ENCODE measurements around the gene DYNLT3.

DNA sequence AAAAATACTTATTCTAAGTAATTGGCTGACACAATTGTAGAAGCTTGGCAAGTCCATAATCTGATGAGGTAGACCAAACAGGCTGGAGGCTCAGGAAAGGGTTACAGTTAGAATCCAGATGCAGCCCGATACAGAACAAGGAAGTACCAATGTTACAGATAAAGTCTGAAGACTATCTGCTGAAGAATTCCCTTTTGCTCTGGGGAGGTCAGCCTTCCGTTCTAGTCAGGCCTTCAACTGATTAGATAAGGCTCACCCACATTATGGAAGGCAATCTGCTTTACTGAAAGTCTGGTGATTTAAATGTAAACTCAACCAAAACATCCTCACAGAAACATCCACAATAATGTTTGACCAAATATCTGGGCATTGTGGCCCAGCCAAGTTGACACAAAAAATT, 7.4 kb upstream of the DYNLT3 start:
- TF ChIP-seq POLR2AphosphoS5 (IDR thresholded peaks at IDR 0.05) (no peak), POLR2A (IDR thresholded peaks at IDR 0.05) (no peak), CTCF (IDR thresholded peaks at IDR 0.05) (no peak)

Data from breast epithelium (tissue), 3 donors.